ENCODE results near the gene IGFBP6. TPM values are rescaled to one million over a fixed set of nuclear protein-coding genes. Genes with fewer than 3 reads are reported as not detected.

The IGFBP6 gene
- total RNA-seq, 1 donor from 2014 or later = 102 TPM

DNA sequence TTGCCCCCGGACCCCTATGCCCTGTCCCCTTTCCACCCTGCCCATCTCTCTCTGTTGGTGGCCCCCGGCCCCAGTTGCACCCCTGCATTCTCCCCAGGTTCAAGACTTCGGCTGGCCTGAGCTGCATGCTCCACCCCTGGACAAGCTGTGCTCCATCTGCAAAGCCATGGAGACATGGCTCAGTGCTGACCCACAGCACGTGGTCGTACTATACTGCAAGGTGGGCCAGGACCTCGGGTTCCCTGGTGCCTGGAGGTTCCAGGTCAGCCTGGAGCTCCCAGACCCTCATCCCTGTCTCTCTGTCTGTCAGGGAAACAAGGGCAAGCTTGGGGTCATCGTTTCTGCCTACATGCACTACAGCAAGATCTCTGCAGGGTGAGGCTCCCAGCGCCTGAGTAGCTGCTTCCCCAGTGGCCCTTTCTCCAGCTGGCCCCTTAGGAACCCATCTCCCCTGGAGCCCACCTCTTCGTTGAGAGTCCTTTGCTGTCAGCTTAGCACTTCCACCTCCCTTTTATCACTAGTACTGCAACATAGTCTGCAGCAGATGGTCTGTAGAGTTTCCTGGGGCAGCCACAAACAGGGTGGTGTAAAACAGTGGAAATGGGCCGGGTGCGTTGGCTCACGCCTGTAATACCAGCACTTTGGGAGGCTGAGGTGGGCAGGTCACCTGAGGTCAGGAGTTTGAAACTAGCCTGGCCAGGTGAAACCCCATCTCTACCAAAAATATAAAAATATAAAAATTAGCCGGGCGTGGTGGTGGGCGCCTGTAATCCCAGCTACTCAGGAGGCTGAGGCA is 41.8 kb upstream of the IGFBP6 start:
- DNase-seq (ENCODE audit: low read depth) = no peak
- H3K4me3 ChIP-seq (ENCODE audit: low read depth, low read length) = no peak overlapping the region
- TF ChIP-seq, protein P1, sequence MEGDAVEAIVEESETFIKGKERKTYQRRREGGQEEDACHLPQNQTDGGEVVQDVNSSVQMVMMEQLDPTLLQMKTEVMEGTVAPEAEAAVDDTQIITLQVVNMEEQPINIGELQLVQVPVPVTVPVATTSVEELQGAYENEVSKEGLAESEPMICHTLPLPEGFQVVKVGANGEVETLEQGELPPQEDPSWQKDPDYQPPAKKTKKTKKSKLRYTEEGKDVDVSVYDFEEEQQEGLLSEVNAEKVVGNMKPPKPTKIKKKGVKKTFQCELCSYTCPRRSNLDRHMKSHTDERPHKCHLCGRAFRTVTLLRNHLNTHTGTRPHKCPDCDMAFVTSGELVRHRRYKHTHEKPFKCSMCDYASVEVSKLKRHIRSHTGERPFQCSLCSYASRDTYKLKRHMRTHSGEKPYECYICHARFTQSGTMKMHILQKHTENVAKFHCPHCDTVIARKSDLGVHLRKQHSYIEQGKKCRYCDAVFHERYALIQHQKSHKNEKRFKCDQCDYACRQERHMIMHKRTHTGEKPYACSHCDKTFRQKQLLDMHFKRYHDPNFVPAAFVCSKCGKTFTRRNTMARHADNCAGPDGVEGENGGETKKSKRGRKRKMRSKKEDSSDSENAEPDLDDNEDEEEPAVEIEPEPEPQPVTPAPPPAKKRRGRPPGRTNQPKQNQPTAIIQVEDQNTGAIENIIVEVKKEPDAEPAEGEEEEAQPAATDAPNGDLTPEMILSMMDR (conservative IDR thresholded peaks at IDR 0.05; ENCODE audit: low read depth, low read length) = no peak

DNA sequence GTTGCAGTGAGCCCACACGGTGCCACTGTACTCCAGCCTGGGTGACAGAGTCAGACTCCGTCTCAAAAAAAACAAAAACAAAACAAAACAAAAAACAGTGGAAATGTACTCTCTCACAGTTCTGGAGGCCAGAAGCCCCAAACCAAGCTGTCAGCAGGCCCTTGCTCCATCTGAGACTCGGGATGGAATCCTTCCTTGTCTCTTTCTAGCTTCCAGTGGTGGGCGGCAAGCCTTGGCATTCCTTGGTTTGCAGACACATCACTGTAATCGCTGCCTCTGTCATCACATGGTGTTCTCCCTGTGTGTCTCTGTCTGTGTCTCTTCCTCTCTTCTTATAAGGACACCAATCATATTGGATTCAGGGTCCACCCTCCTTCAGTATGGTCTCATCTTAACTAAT is 41.2 kb upstream of the IGFBP6 start:
- TF ChIP-seq, protein P1 (conservative IDR thresholded peaks at IDR 0.05; ENCODE audit: low read depth, low read length) = no peak
- H3K4me3 ChIP-seq (ENCODE audit: low read depth, low read length) = no peak overlapping the region
- DNase-seq (ENCODE audit: low read depth) = no peak

DNA sequence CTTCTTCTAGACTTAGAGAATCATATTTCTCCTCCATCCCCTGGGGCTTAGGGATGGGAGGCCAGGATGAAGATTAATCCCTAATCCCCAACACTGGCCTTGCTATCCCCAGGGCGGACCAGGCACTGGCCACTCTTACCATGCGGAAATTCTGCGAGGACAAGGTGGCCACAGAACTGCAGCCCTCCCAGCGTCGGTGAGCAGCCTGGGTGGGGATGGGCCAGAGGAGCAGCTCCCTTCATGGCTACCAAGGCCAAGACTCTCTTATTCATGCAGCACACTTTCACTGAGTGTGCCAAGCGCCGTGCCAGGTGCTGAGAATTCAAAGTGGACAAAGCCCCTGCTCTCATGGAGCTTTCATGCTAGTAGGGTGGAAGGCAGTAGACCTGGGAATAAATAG is 40.6 kb upstream of the IGFBP6 start:
- no peak overlapping the region for H3K4me3 ChIP-seq (ENCODE audit: low read depth, low read length)
- no peak for DNase-seq (ENCODE audit: low read depth)
- TF ChIP-seq, protein P1 (conservative IDR thresholded peaks at IDR 0.05; ENCODE audit: low read depth, low read length) = no peak

DNA sequence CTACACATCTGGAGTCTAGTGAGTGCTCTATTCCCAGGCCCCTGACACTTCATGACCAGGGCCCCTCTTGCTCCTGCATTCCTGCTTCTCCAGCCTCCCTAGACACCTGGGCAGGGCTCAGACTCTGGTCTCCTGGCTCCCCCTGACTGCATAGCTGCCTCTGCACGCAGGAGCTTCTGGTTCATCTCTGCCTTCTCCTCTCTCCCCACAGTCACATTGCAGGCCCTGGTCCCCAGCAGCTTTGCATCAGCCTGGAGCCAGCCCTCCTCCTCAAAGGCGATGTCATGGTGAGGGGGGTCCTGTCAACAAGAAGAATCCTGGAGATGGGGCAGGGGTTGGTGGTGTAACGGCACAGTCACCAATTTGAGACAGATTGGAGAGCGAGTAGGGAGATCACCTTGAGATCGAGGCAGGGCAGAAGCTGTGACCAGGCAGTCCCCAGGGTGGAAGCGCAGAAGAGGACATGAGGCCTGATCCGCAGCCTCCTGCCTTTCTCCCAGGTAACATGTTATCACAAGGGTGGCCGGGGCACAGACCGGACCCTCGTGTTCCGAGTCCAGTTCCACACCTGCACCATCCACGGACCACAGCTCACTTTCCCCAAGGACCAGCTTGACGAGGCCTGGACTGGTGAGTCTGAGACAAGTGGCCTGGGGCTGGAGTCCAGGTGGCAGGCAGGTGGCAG is 39.5 kb upstream of the IGFBP6 start:
- no peak for DNase-seq (ENCODE audit: low read depth)
- TF ChIP-seq, protein P1 (conservative IDR thresholded peaks at IDR 0.05; ENCODE audit: low read depth, low read length) = no peak
- no peak overlapping the region for H3K4me3 ChIP-seq (ENCODE audit: low read depth, low read length)

DNA sequence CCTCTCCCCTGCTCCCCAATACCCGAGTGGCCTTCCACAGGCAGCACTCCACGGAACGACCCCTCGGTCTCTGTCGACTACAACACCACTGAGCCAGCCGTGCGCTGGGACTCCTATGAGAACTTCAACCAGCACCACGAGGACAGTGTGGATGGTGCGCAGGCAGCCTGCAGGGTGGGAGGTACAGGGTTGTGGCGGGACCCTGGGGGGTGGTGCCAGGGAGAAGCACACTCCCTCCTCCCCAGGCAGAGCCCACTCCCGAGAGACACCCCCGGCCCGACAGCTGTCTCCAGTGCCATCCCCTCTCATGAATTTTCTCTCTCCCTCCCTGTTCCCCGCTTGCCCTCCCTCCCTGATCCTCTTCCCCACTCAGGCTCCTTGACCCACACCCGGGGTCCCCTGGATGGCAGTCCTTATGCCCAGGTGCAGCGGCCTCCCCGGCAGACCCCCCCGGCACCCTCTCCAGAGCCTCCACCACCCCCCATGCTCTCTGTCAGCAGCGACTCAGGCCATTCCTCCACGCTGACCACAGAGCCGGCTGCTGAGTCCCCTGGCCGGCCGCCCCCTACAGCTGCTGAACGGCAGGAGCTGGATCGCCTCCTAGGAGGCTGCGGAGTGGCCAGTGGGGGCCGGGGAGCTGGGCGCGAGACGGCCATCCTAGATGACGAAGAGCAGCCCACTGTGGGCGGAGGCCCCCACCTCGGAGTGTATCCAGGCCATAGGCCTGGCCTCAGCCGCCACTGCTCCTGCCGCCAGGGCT is 38.6 kb upstream of the IGFBP6 start:
- no peak overlapping the region for H3K4me3 ChIP-seq (ENCODE audit: low read depth, low read length)
- DNase-seq (ENCODE audit: low read depth) = no peak
- TF ChIP-seq, protein P1 (conservative IDR thresholded peaks at IDR 0.05; ENCODE audit: low read depth, low read length) = no peak

DNA sequence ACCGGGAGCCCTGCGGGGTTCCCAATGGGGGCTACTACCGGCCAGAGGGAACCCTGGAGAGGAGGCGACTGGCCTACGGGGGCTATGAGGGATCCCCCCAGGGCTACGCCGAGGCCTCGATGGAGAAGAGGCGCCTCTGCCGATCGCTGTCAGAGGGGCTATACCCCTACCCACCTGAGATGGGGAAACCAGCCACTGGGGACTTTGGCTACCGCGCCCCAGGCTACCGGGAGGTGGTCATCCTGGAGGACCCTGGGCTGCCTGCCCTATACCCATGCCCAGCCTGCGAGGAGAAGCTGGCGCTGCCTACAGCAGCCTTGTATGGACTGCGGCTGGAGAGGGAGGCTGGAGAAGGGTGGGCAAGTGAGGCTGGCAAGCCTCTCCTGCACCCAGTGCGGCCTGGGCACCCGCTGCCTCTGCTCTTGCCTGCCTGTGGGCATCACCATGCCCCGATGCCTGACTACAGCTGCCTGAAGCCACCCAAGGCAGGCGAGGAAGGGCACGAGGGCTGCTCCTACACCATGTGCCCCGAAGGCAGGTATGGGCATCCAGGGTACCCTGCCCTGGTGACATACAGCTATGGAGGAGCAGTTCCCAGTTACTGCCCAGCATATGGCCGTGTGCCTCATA is 37.9 kb upstream of the IGFBP6 start:
- H3K4me3 ChIP-seq (ENCODE audit: low read depth, low read length) = no peak overlapping the region
- TF ChIP-seq, protein P1 (conservative IDR thresholded peaks at IDR 0.05; ENCODE audit: low read depth, low read length) = no peak
- no peak for DNase-seq (ENCODE audit: low read depth)

Measured in epithelial cell of proximal tubule (primary cell).